ENCODE results near the gene RXFP2.

Gene RXFP2, protein sequence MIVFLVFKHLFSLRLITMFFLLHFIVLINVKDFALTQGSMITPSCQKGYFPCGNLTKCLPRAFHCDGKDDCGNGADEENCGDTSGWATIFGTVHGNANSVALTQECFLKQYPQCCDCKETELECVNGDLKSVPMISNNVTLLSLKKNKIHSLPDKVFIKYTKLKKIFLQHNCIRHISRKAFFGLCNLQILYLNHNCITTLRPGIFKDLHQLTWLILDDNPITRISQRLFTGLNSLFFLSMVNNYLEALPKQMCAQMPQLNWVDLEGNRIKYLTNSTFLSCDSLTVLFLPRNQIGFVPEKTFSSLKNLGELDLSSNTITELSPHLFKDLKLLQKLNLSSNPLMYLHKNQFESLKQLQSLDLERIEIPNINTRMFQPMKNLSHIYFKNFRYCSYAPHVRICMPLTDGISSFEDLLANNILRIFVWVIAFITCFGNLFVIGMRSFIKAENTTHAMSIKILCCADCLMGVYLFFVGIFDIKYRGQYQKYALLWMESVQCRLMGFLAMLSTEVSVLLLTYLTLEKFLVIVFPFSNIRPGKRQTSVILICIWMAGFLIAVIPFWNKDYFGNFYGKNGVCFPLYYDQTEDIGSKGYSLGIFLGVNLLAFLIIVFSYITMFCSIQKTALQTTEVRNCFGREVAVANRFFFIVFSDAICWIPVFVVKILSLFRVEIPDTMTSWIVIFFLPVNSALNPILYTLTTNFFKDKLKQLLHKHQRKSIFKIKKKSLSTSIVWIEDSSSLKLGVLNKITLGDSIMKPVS

DNA sequence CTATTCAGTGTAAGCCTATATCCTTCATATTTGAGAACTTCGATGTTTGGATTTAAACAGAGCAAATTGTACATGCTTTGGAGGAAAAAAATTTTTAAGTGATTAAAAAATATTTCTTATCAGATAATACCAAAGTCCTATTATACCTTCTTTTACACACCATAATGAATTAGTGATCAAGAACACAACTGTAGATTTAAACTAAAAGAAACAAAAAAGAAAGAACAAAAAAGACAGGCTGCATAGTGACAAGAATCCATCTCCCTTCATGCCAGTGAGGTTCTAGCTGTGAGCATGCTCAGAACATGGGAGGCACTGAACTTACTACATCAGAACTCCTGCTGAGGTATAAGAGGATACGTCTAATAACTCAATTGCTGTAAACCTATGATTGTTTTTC is at the start of gene RXFP2:
RXFP2 (plus strand) TSS at position 301 of the 400 bp plus-strand sequence; CDS start at position 388, 87 bp downstream.
- TF ChIP-seq, protein P1, sequence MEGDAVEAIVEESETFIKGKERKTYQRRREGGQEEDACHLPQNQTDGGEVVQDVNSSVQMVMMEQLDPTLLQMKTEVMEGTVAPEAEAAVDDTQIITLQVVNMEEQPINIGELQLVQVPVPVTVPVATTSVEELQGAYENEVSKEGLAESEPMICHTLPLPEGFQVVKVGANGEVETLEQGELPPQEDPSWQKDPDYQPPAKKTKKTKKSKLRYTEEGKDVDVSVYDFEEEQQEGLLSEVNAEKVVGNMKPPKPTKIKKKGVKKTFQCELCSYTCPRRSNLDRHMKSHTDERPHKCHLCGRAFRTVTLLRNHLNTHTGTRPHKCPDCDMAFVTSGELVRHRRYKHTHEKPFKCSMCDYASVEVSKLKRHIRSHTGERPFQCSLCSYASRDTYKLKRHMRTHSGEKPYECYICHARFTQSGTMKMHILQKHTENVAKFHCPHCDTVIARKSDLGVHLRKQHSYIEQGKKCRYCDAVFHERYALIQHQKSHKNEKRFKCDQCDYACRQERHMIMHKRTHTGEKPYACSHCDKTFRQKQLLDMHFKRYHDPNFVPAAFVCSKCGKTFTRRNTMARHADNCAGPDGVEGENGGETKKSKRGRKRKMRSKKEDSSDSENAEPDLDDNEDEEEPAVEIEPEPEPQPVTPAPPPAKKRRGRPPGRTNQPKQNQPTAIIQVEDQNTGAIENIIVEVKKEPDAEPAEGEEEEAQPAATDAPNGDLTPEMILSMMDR (IDR thresholded peaks at IDR 0.05; ENCODE audit: low read depth, low read length): no peak
- H3K4me3 ChIP-seq (ENCODE audit: low read depth, low read length): no peak within 1 kb of the TSS

DNA sequence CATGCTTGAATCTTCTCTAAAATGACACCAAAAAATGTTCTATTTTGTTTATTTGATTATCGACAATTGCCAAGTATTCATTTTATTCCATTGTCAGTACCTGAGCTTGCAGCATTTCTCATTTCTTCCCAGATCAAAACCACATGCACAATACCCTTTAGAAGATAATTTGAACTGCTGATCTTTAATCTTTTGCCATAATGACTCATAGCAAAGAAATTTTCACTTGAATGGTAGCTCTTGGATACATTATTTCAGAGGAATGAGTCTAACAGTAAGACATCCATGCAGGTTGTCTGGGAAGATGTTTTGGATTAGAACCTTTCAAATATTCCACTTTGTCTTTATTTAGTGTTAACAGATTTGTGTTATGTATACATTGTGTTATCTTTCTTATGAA is 42.0 kb upstream of the RXFP2 start:
- TF ChIP-seq, protein P1 (IDR thresholded peaks at IDR 0.05; ENCODE audit: low read depth, low read length): no peak
- no peak overlapping the region for H3K4me3 ChIP-seq (ENCODE audit: low read depth, low read length)

DNA sequence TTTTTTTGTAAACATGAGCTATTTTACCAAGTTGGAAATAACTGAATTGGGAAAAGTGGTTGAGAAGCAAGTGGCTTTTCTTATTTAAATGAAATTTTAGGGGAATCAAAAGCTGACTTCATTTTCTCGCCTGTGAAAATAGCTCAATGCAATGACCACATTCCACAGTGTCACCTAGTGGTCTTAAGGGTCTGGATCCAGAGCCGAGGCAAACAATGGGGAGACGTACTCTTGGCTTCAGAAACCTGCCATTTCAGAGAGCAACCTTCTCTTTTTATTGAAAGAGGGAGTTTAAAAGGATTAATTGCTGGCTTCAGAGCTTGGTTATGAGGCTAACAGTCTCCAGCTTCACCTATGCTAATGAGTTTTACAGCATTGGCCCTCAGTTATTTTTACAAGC is 39.7 kb upstream of the RXFP2 start:
- TF ChIP-seq, protein P1 (IDR thresholded peaks at IDR 0.05; ENCODE audit: low read depth, low read length): no peak
- no peak overlapping the region for H3K4me3 ChIP-seq (ENCODE audit: low read depth, low read length)

DNA sequence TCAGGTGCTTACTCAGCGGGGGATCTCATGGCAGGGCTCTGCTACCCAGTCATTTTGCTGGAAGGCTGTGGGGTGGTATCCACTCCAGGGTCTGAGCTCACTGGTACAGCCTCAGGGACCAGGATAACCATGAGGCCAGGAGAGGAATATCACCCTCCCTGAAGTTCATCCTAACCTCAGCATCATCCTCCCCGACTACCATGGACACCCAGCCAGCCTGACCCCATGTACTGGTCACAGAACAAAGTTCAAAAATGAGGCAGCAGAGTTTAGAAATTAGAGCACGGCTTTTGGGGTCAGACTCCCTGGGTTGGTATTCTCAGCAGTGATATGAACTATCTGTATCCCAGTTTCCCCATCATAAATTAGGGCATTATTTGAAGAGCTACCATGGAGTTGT is 35.5 kb upstream of the RXFP2 start:
- no peak overlapping the region for H3K4me3 ChIP-seq (ENCODE audit: low read depth, low read length)
- TF ChIP-seq, protein P1 (IDR thresholded peaks at IDR 0.05; ENCODE audit: low read depth, low read length): no peak

DNA sequence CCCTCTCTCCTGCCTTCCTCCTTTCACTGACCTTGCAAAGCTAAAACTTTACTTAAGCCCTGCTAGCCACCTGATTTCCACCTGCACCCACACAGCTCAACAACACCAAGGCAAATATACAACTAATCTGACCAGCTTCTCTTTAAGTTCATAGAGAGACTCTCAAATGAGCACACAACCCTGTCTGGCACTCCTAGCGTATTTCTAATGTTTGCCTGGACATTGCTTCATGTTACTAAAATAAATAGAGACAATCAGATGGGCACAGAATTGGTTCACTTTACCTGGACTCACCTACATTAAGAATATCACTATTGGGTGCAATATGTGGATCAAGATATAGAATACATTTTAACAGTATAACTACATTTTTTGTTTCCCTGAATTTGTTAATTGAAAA is 33.2 kb upstream of the RXFP2 start:
- H3K4me3 ChIP-seq (ENCODE audit: low read depth, low read length): no peak overlapping the region
- TF ChIP-seq, protein P1 (IDR thresholded peaks at IDR 0.05; ENCODE audit: low read depth, low read length): no peak

DNA sequence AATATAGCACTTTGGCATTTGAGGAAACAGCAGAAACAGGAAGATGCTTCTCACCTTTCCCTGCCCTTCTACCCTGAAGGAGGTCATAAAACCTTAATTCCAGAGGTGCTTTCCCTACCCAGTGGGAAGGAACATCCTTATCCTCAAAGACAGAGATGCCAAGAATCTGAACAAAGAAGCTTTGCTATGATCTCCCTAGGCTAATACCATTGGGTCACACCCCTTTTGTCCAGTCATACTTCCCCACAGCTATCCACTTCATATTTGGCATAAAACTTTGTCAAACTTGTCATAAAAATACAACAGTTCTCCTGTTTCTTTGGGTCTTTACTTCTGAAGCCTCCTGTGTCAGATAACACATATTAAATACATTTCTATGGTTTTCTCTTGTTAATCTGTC is 21.7 kb upstream of the RXFP2 start:
- no peak overlapping the region for H3K4me3 ChIP-seq (ENCODE audit: low read depth, low read length)
- TF ChIP-seq, protein P1 (IDR thresholded peaks at IDR 0.05; ENCODE audit: low read depth, low read length): no peak

DNA sequence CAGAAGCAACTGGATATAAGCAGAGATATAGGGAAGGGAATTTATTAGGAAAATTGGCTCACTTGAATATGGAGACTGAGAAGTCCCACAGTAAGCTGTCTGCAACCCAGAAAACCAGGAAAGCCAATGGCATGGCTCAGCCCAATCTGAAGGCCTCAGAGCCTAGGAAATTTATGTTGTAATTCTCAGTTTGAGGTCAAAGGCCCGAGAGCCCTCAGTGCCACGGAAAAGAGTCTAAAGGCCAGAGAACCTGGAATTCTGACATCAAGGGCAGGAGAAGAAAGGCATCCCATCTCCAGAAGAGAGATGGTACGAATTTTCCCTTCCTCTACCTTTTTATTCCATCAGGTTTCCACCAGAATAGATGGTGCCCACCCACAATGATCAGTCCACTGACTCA is 20.1 kb upstream of the RXFP2 start:
- H3K4me3 ChIP-seq (ENCODE audit: low read depth, low read length): no peak overlapping the region
- TF ChIP-seq, protein P1 (IDR thresholded peaks at IDR 0.05; ENCODE audit: low read depth, low read length): no peak

All from WI38 (cell line).